SK-N-MC (cell line): ENCODE measurements around the gene TNFRSF14.

Experiments used
- DNase-seq: peaks from one replicate; pipeline ENCODE4 v3.0.0-alpha.2; 2011; ENCODE audit warnings: low read depth, low spot score
- H3K27ac ChIP-seq: fragments of 200-600 bp; sonication (generic); 2 replicates; pipeline ENCODE4 v1.5.1; 2016; ENCODE audit warnings: mixed run types
- H3K36me3 ChIP-seq: fragments of 200-600 bp; sonication (generic); 2 replicates; pipeline ENCODE4 v1.6.1; 2017; ENCODE audit warnings: antibody characterized with exemption, low read length, mixed read lengths; ENCODE audit not compliant: insufficient read depth
- H3K4me3 ChIP-seq: fragments of 200-600 bp; sonication (generic); 2 replicates; pipeline ENCODE4 v1.5.1; 2016
- H3K9ac ChIP-seq: fragments of 200-600 bp; sonication (generic); 2 replicates; pipeline ENCODE4 v1.8.0; 2017; ENCODE audit warnings: mixed run types, mixed read lengths; ENCODE audit not compliant: insufficient read length
- H3K9me3 ChIP-seq: fragments of 200-600 bp; sonication (generic); 2 replicates; pipeline ENCODE4 v1.6.1; 2017; ENCODE audit warnings: low read depth, mild to moderate bottlenecking, antibody characterized with exemption, low read length, moderate library complexity, mixed read lengths
- EZH2 ChIP-seq: fragments of 200-600 bp; sonication (generic); IDR thresholded peaks from one replicate; pipeline ENCODE4 v1.6.1; 2017; ENCODE audit warnings: antibody characterized with exemption
- FOXP2 ChIP-seq: optimal IDR thresholded peaks from 2 replicates; pipeline ENCODE3; 2011; ENCODE audit warnings: mild to moderate bottlenecking, moderate library complexity; ENCODE audit not compliant: insufficient read depth; ENCODE audit errors: extremely low read length, control extremely low read depth
- POLR2AphosphoS5 ChIP-seq: IDR thresholded peaks from 2 replicates; pipeline ENCODE4 v1.6.1; 2012; ENCODE audit warnings: mild to moderate bottlenecking, low read depth, low read length, borderline replicate concordance

Gene TNFRSF14

GRCh38 chr1:2522230-2522629 is 33.9 kb upstream of the TNFRSF14 start:
- no peaks in the 10 kb centered on the region for H3K9me3 ChIP-seq
- no peak overlapping the region; the same call in 1 of the 2 replicates for H3K27ac ChIP-seq
- no peak overlapping the region for H3K9ac ChIP-seq
- no peak for TF ChIP-seq EZH2
- no peak overlapping the region for H3K4me3 ChIP-seq
- peaks cover 46% of the 10 kb centered on the region for H3K36me3 ChIP-seq
- DNase-seq = no peak

- H3K27ac ChIP-seq = no peak overlapping the region; the same call in 1 of the 2 replicates
- DNase-seq = no peak
- TF ChIP-seq EZH2 (no peak), FOXP2 (no peak), POLR2AphosphoS5 (no peak)
- peaks cover 35% of the 10 kb centered on the region for H3K36me3 ChIP-seq
- no peak overlapping the region for H3K4me3 ChIP-seq
- no peak overlapping the region for H3K9ac ChIP-seq
- H3K9me3 ChIP-seq = no peaks in the 10 kb centered on the region
These were observed 32.8 kb upstream of the TNFRSF14 start for GRCh38 chr1:2523191-2523890.

GRCh38 chr1:2523891-2524609 is 32.1 kb upstream of the TNFRSF14 start:
- Histone ChIP-seq H3K27ac (no peak overlapping the region), H3K4me3 (peak overlapping the region; percentile 99), H3K9me3 (no peaks in the 10 kb centered on the region), H3K9ac (no peak overlapping the region), H3K36me3 (peaks cover 28% of the 10 kb centered on the region)
- DNase-seq = no peak
- TF ChIP-seq POLR2AphosphoS5 (no peak), EZH2 (no peak)

- H3K4me3 ChIP-seq = peak overlapping the region; percentile 99
- H3K36me3 ChIP-seq = peaks cover 17% of the 10 kb centered on the region
- H3K9ac ChIP-seq = peak overlapping the region; percentile 93
- H3K27ac ChIP-seq = no peak overlapping the region
- no peaks in the 10 kb centered on the region for H3K9me3 ChIP-seq
- no peak for TF ChIP-seq FOXP2
- TF ChIP-seq EZH2 = no peak
- TF ChIP-seq POLR2AphosphoS5 = peak; percentile 6; the same call in 1 of the 2 replicates
- DNase-seq = no peak
These were observed 30.6 kb upstream of the TNFRSF14 start for GRCh38 chr1:2525572-2525919.

GRCh38 chr1:2525920-2526823 is 30.0 kb upstream of the TNFRSF14 start, which contains the start of gene PANK4:
Gene PANK4 (minus strand): TSS chr1:2526596. CDS start chr1:2526587, 9 bp downstream.
- Histone ChIP-seq H3K9me3 (no peaks in the 10 kb centered on the region), H3K27ac (no peak within 1 kb of the TSS)
- no peak for TF ChIP-seq EZH2
- peak; percentile 83 for TF ChIP-seq POLR2AphosphoS5

GRCh38 chr1:2526824-2527555 is 29.2 kb upstream of the TNFRSF14 start:
- DNase-seq = no peak
- Histone ChIP-seq H3K27ac (no peak overlapping the region), H3K36me3 (peaks cover 5% of the 10 kb centered on the region), H3K4me3 (peak overlapping the region; percentile 99), H3K9me3 (no peaks in the 10 kb centered on the region), H3K9ac (no peak overlapping the region)
- no peak for TF ChIP-seq EZH2
- no peak for TF ChIP-seq FOXP2
- TF ChIP-seq POLR2AphosphoS5 = no peak

More at GRCh38 chr1:2525920-2526823, 30.0 kb upstream of the TNFRSF14 start, which contains the start of gene PANK4:
- Histone ChIP-seq H3K4me3 (peak within 1 kb of the TSS; percentile 99), H3K36me3 (peaks cover 10% of the 10 kb centered on the region), H3K9ac (peak within 1 kb of the TSS; percentile 93)
- DNase-seq = peak; percentile 37

GRCh38 chr1:2527556-2527860 is 28.7 kb upstream of the TNFRSF14 start:
- no peak overlapping the region for H3K9ac ChIP-seq
- H3K36me3 ChIP-seq = peaks cover 4% of the 10 kb centered on the region
- H3K9me3 ChIP-seq = no peaks in the 10 kb centered on the region
- no peak overlapping the region for H3K27ac ChIP-seq
- H3K4me3 ChIP-seq = no peak overlapping the region
- no peak for DNase-seq
- TF ChIP-seq FOXP2 (no peak), POLR2AphosphoS5 (no peak), EZH2 (no peak)

GRCh38 chr1:2528016-2528415 is 28.2 kb upstream of the TNFRSF14 start:
- Histone ChIP-seq H3K9ac (no peak overlapping the region), H3K4me3 (no peak overlapping the region)

More at GRCh38 chr1:2528016-2528415, 28.2 kb upstream of the TNFRSF14 start:
- no peaks in the 10 kb centered on the region for H3K36me3 ChIP-seq
- DNase-seq = no peak
- no peaks in the 10 kb centered on the region for H3K9me3 ChIP-seq
- TF ChIP-seq POLR2AphosphoS5 (no peak), FOXP2 (no peak), EZH2 (no peak)
- no peak overlapping the region for H3K27ac ChIP-seq
